ENCODE measurements around the gene DPYD. TPM values are rescaled to one million over a fixed set of nuclear protein-coding genes. Genes with fewer than 3 reads are reported as not detected.

DPYD gene
- total RNA-seq, 2 experiments from 2014 or later, result 7.5 to 7.9 TPM

GRCh38 chr1:97186381-97186780, 734.5 kb downstream of the DPYD start:
- Mint-ChIP-seq H3K36me3 (peaks cover 15% of the 10 kb centered on the region), H3K9me3 (no peaks in the 10 kb centered on the region), H3K27me3 (no peaks in the 10 kb centered on the region), H3K27ac (no peak overlapping the region), H3K4me3 (no peak overlapping the region), H3K4me1 (no peaks in the 10 kb centered on the region)
- DNase-seq, result no peak

- Mint-ChIP-seq H3K36me3 (peaks cover 2% of the 10 kb centered on the region), H3K9me3 (no peaks in the 10 kb centered on the region)
These were observed 746.7 kb downstream of the DPYD start for GRCh38 chr1:97174039-97174704.

GRCh38 chr1:97170300-97170699, 750.5 kb downstream of the DPYD start:
- Mint-ChIP-seq H3K36me3 (peaks cover 5% of the 10 kb centered on the region), H3K4me3 (no peak overlapping the region), H3K27ac (no peak overlapping the region), H3K9me3 (peaks cover 2% of the 10 kb centered on the region), H3K4me1 (no peaks in the 10 kb centered on the region), H3K27me3 (no peaks in the 10 kb centered on the region)
- DNase-seq, result no peak

More at GRCh38 chr1:97174039-97174704, 746.7 kb downstream of the DPYD start:
- Mint-ChIP-seq H3K4me1 (no peaks in the 10 kb centered on the region), H3K27ac (no peak overlapping the region), H3K27me3 (no peaks in the 10 kb centered on the region), H3K4me3 (no peak overlapping the region)
- DNase-seq, result no peak

- DNase-seq, result no peak
- no peak overlapping the region for H3K27ac Mint-ChIP-seq
These were observed 752.8 kb downstream of the DPYD start for GRCh38 chr1:97168056-97168455.

GRCh38 chr1:97167246-97167645, 753.6 kb downstream of the DPYD start:
- no peak for DNase-seq
- no peak overlapping the region for H3K4me3 Mint-ChIP-seq
- no peaks in the 10 kb centered on the region for H3K4me1 Mint-ChIP-seq
- H3K36me3 Mint-ChIP-seq, result peaks cover 15% of the 10 kb centered on the region
- H3K9me3 Mint-ChIP-seq, result peaks cover 14% of the 10 kb centered on the region
- no peak overlapping the region for H3K27ac Mint-ChIP-seq
- H3K27me3 Mint-ChIP-seq, result no peaks in the 10 kb centered on the region

More at GRCh38 chr1:97168056-97168455, 752.8 kb downstream of the DPYD start:
- Mint-ChIP-seq H3K4me1 (no peaks in the 10 kb centered on the region), H3K9me3 (peaks cover 14% of the 10 kb centered on the region), H3K27me3 (no peaks in the 10 kb centered on the region), H3K4me3 (no peak overlapping the region), H3K36me3 (peaks cover 15% of the 10 kb centered on the region)

- no peak for DNase-seq
- no peaks in the 10 kb centered on the region for H3K27me3 Mint-ChIP-seq
- H3K36me3 Mint-ChIP-seq, result peaks cover 15% of the 10 kb centered on the region
- no peaks in the 10 kb centered on the region for H3K4me1 Mint-ChIP-seq
- peaks cover 14% of the 10 kb centered on the region for H3K9me3 Mint-ChIP-seq
- no peak overlapping the region for H3K4me3 Mint-ChIP-seq
- H3K27ac Mint-ChIP-seq, result no peak overlapping the region
These were observed 754.2 kb downstream of the DPYD start for GRCh38 chr1:97166626-97167025.

GRCh38 chr1:97164276-97164639, 756.6 kb downstream of the DPYD start:
- H3K36me3 Mint-ChIP-seq, result peaks cover 15% of the 10 kb centered on the region
- H3K27me3 Mint-ChIP-seq, result no peaks in the 10 kb centered on the region
- H3K9me3 Mint-ChIP-seq, result peaks cover 14% of the 10 kb centered on the region
- no peak overlapping the region for H3K27ac Mint-ChIP-seq
- no peaks in the 10 kb centered on the region for H3K4me1 Mint-ChIP-seq
- no peak for DNase-seq
- H3K4me3 Mint-ChIP-seq, result no peak overlapping the region

- no peak overlapping the region for H3K27ac Mint-ChIP-seq
- no peak overlapping the region for H3K4me3 Mint-ChIP-seq
- DNase-seq, result no peak
- no peaks in the 10 kb centered on the region for H3K27me3 Mint-ChIP-seq
- no peaks in the 10 kb centered on the region for H3K4me1 Mint-ChIP-seq
- peaks cover 14% of the 10 kb centered on the region for H3K9me3 Mint-ChIP-seq
- peaks cover 15% of the 10 kb centered on the region for H3K36me3 Mint-ChIP-seq
These were observed 757.1 kb downstream of the DPYD start for GRCh38 chr1:97163591-97164275.

- DNase-seq, result no peak
- H3K4me3 Mint-ChIP-seq, result no peak overlapping the region
- no peaks in the 10 kb centered on the region for H3K27me3 Mint-ChIP-seq
- no peaks in the 10 kb centered on the region for H3K4me1 Mint-ChIP-seq
- H3K9me3 Mint-ChIP-seq, result peaks cover 19% of the 10 kb centered on the region
- H3K27ac Mint-ChIP-seq, result no peak overlapping the region
- H3K36me3 Mint-ChIP-seq, result peaks cover 19% of the 10 kb centered on the region
These were observed 760.0 kb downstream of the DPYD start for GRCh38 chr1:97160818-97161217.

- H3K4me3 Mint-ChIP-seq, result no peak overlapping the region
- H3K9me3 Mint-ChIP-seq, result peaks cover 11% of the 10 kb centered on the region
- H3K4me1 Mint-ChIP-seq, result no peaks in the 10 kb centered on the region
These were observed 761.5 kb downstream of the DPYD start for GRCh38 chr1:97159342-97159741.

GRCh38 chr1:97158691-97159096, 762.1 kb downstream of the DPYD start:
- H3K4me3 Mint-ChIP-seq, result no peak overlapping the region
- H3K9me3 Mint-ChIP-seq, result peaks cover 6% of the 10 kb centered on the region
- no peak for DNase-seq
- no peaks in the 10 kb centered on the region for H3K27me3 Mint-ChIP-seq
- no peaks in the 10 kb centered on the region for H3K4me1 Mint-ChIP-seq
- H3K36me3 Mint-ChIP-seq, result peaks cover 20% of the 10 kb centered on the region
- no peak overlapping the region for H3K27ac Mint-ChIP-seq

More at GRCh38 chr1:97159342-97159741, 761.5 kb downstream of the DPYD start:
- DNase-seq, result no peak
- H3K27me3 Mint-ChIP-seq, result no peaks in the 10 kb centered on the region
- no peak overlapping the region for H3K27ac Mint-ChIP-seq
- peaks cover 20% of the 10 kb centered on the region for H3K36me3 Mint-ChIP-seq

- Mint-ChIP-seq H3K9me3 (peaks cover 5% of the 10 kb centered on the region), H3K36me3 (peaks cover 23% of the 10 kb centered on the region), H3K27me3 (no peaks in the 10 kb centered on the region), H3K27ac (no peak overlapping the region), H3K4me3 (no peak overlapping the region), H3K4me1 (no peaks in the 10 kb centered on the region)
- DNase-seq, result no peak
These were observed 762.8 kb downstream of the DPYD start for GRCh38 chr1:97157991-97158390.

- Mint-ChIP-seq H3K4me1 (no peaks in the 10 kb centered on the region), H3K4me3 (no peak overlapping the region), H3K36me3 (peaks cover 18% of the 10 kb centered on the region)
These were observed 769.2 kb downstream of the DPYD start for GRCh38 chr1:97151651-97152050.

GRCh38 chr1:97145321-97145956, 775.4 kb downstream of the DPYD start:
- Mint-ChIP-seq H3K36me3 (peaks cover 4% of the 10 kb centered on the region), H3K4me3 (no peak overlapping the region), H3K9me3 (no peaks in the 10 kb centered on the region), H3K4me1 (peaks cover 3% of the 10 kb centered on the region), H3K27ac (no peak overlapping the region), H3K27me3 (no peaks in the 10 kb centered on the region)
- DNase-seq, result no peak

More at GRCh38 chr1:97151651-97152050, 769.2 kb downstream of the DPYD start:
- no peak for DNase-seq
- no peaks in the 10 kb centered on the region for H3K27me3 Mint-ChIP-seq
- no peaks in the 10 kb centered on the region for H3K9me3 Mint-ChIP-seq
- H3K27ac Mint-ChIP-seq, result no peak overlapping the region

GRCh38 chr1:97144527-97144926, 776.3 kb downstream of the DPYD start:
- no peaks in the 10 kb centered on the region for H3K9me3 Mint-ChIP-seq
- DNase-seq, result no peak
- no peak overlapping the region for H3K4me3 Mint-ChIP-seq
- peaks cover 4% of the 10 kb centered on the region for H3K36me3 Mint-ChIP-seq
- no peaks in the 10 kb centered on the region for H3K27me3 Mint-ChIP-seq
- H3K4me1 Mint-ChIP-seq, result peaks cover 3% of the 10 kb centered on the region
- no peak overlapping the region for H3K27ac Mint-ChIP-seq
